H1 (cell line): ENCODE results near the gene SSTR5. TPM values are rescaled to one million over a fixed set of nuclear protein-coding genes. Genes with fewer than 3 reads are reported as not detected.
A peak's percentile ranks its signal among the peaks of the same experiment; 100 is the strongest.

Experiments used
- CTCF ChIA-PET: fragments of 300-600 bp; sonication (Branson Sonifier 250); formaldehyde crosslinking; loops from one replicate; lab custom pipeline; 2021; ENCODE audit not compliant: partially characterized antibody; lab: Charles Lee
- POLR2A ChIA-PET: fragments of 300-600 bp; sonication (Branson Sonifier 250); formaldehyde crosslinking; loops from one replicate; lab custom pipeline; 2021; ENCODE audit warnings: inconsistent platforms; ENCODE audit not compliant: partially characterized antibody; lab: Charles Lee
- DNase-seq, 2 experiments: peaks; one replicate each; pipeline versions ENCODE4 v3.0.0 to v3.0.0-alpha.2; 2010 to 2022; ENCODE audit warnings: low spot score in 2 of 2, low read depth in 1 of 2, mixed read lengths in 1 of 2
- FAIRE-seq: peaks from 2 replicates; lab custom pipeline; 2011; peaks lifted over from hg19 to GRCh38; lab: Jason Lieb, UNC
- H2AFZ ChIP-seq: 2 replicates; pipeline ENCODE4 v1.8.1; 2012; ENCODE audit warnings: low read length, inconsistent platforms
- H2AK5ac ChIP-seq: 2 replicates; pipeline ENCODE4 v1.6.1; 2013; ENCODE audit warnings: low read depth, low read length
- H2BK120ac ChIP-seq: replicated peaks from 2 replicates; pipeline ENCODE3; 2013; ENCODE audit warnings: low read depth, low read length, inconsistent platforms
- H2BK12ac ChIP-seq: 2 replicates; pipeline ENCODE4 v1.6.1; 2013; ENCODE audit warnings: low read depth, low read length
- H2BK15ac ChIP-seq: 2 replicates; pipeline ENCODE4 v1.6.1; 2013; ENCODE audit warnings: low read length
- H2BK20ac ChIP-seq: 2 replicates; pipeline ENCODE4 v1.6.1; 2013; ENCODE audit warnings: low read length
- H2BK5ac ChIP-seq: 2 replicates; pipeline ENCODE4 v1.6.1; 2013; ENCODE audit warnings: low read depth, low read length
- H3K14ac ChIP-seq: 2 replicates; pipeline ENCODE4 v1.6.1; 2013; ENCODE audit warnings: inconsistent platforms; ENCODE audit not compliant: insufficient read length
- H3K18ac ChIP-seq: 2 replicates; pipeline ENCODE4 v1.6.1; 2013; ENCODE audit warnings: low read length; ENCODE audit errors: extremely low read depth
- H3K23ac ChIP-seq: 2 replicates; pipeline ENCODE4 v1.6.1; 2013; ENCODE audit warnings: inconsistent platforms; ENCODE audit not compliant: insufficient read length
- H3K23me2 ChIP-seq: 2 replicates; pipeline ENCODE4 v1.6.1; 2013; ENCODE audit warnings: low read depth, low read length
- H3K27ac ChIP-seq: 2 replicates; pipeline ENCODE4 v1.6.1; 2011; ENCODE audit warnings: low read depth, low read length, inconsistent platforms
- H3K27me3 ChIP-seq, 4 experiments: replicated peaks in 1 of 4; 1 replicate in 1 of 4; 2 replicates in 3 of 4; pipeline versions ENCODE4 v1.6.1 to v1.8.1; 2011 to 2013; ENCODE audit warnings: low read length in 3 of 4, mild to moderate bottlenecking in 3 of 4, inconsistent platforms in 2 of 4, mixed read lengths in 2 of 4, moderate library complexity in 1 of 4; ENCODE audit not compliant: control insufficient read depth in 3 of 4, insufficient read depth in 3 of 4; ENCODE audit errors: extremely low read depth in 1 of 4
- H3K36me3 ChIP-seq, 4 experiments: 2 replicates each; pipeline versions ENCODE4 v1.6.1 to v1.8.1; 2011 to 2013; ENCODE audit warnings: mild to moderate bottlenecking in 4 of 4, low read length in 3 of 4, moderate library complexity in 2 of 4, control low read depth in 1 of 4, inconsistent platforms in 1 of 4; ENCODE audit not compliant: insufficient read depth in 4 of 4, control insufficient read depth in 2 of 4
- H3K4ac ChIP-seq: replicated peaks from 2 replicates; pipeline ENCODE3; 2013; ENCODE audit warnings: low read length, low read depth, mixed read lengths, inconsistent platforms; ENCODE audit not compliant: insufficient read length
- H3K4me1 ChIP-seq, 4 experiments: replicated peaks in 1 of 4; 1 replicate in 1 of 4; 2 replicates in 3 of 4; pipeline versions ENCODE4 v1.6.1 to v1.8.1; 2011 to 2013; ENCODE audit warnings: low read length in 3 of 4, inconsistent platforms in 2 of 4, mixed read lengths in 1 of 4; ENCODE audit not compliant: insufficient read depth in 4 of 4, control insufficient read depth in 3 of 4
- H3K4me2 ChIP-seq, 2 experiments: 2 replicates each; pipeline versions ENCODE4 v1.6.1 to v1.8.1; 2011 to 2013; ENCODE audit warnings: low read depth in 2 of 2, low read length in 2 of 2, control low read depth in 1 of 2, inconsistent platforms in 1 of 2, mild to moderate bottlenecking in 1 of 2; ENCODE audit not compliant: insufficient read depth in 1 of 2
- H3K4me3 ChIP-seq, 4 experiments: fragments of 200-600, 300-600 bp in 1 of 4; sonication (generic), shearing (Covaris generic), sonication (Bioruptor Twin) in 1 of 4; 2 replicates each; pipeline versions ENCODE4 v1.5.1 to v1.8.1; 2011 to 2016; ENCODE audit warnings: low read length in 4 of 4, low read depth in 3 of 4, control low read depth in 2 of 4, inconsistent platforms in 2 of 4, mild to moderate bottlenecking in 2 of 4, mixed read lengths in 1 of 4, moderate library complexity in 1 of 4; ENCODE audit not compliant: insufficient read depth in 2 of 4; ENCODE audit errors: extremely low read depth in 1 of 4
- H3K56ac ChIP-seq: replicated peaks from 2 replicates; pipeline ENCODE3; 2013; ENCODE audit warnings: low read depth, mild to moderate bottlenecking, mixed read lengths, low read length, inconsistent platforms; ENCODE audit not compliant: insufficient read length
- H3K79me1 ChIP-seq: 2 replicates; pipeline ENCODE4 v1.6.1; 2013; ENCODE audit warnings: low read depth, low read length, control low read depth
- H3K79me2 ChIP-seq, 2 experiments: 2 replicates each; pipeline versions ENCODE4 v1.6.1 to v1.8.1; 2012 to 2013; ENCODE audit warnings: low read length in 2 of 2, mild to moderate bottlenecking in 2 of 2, inconsistent platforms in 1 of 2; ENCODE audit not compliant: insufficient read depth in 2 of 2, control insufficient read depth in 1 of 2
- H3K9ac ChIP-seq, 4 experiments: replicated peaks in 1 of 4; 1 replicate in 1 of 4; 2 replicates in 3 of 4; pipeline versions ENCODE4 v1.6.1 to v1.8.1; 2011 to 2013; ENCODE audit warnings: low read depth in 3 of 4, low read length in 3 of 4, control low read depth in 2 of 4, mild to moderate bottlenecking in 2 of 4, moderate library complexity in 2 of 4, inconsistent platforms in 1 of 4; ENCODE audit errors: extremely low read depth in 1 of 4
- H3K9me3 ChIP-seq, 2 experiments: 2 replicates each; pipeline versions ENCODE4 v1.6.1 to v1.8.1; 2012 to 2013; ENCODE audit warnings: mild to moderate bottlenecking in 2 of 2, moderate library complexity in 2 of 2, control low read depth in 1 of 2, inconsistent platforms in 1 of 2, low read depth in 1 of 2, low read length in 1 of 2, mixed read lengths in 1 of 2; ENCODE audit not compliant: insufficient read depth in 2 of 2
- H4K20me1 ChIP-seq, 2 experiments: replicated peaks in 1 of 2; 2 replicates each; pipeline versions ENCODE3 to v1.8.1; 2011 to 2013; ENCODE audit warnings: inconsistent platforms in 2 of 2, low read length in 2 of 2, mild to moderate bottlenecking in 1 of 2; ENCODE audit not compliant: insufficient read depth in 2 of 2, control insufficient read depth in 1 of 2
- H4K5ac ChIP-seq: 2 replicates; pipeline ENCODE4 v1.6.1; 2013; ENCODE audit warnings: low read length, low read depth, mixed read lengths, inconsistent platforms; ENCODE audit not compliant: insufficient read length
- H4K8ac ChIP-seq: 2 replicates; pipeline ENCODE4 v1.8.0; 2013; ENCODE audit warnings: mild to moderate bottlenecking, moderate library complexity, low read length, inconsistent platforms; ENCODE audit not compliant: insufficient read depth; ENCODE audit errors: extremely low read depth
- H4K91ac ChIP-seq: replicated peaks from 2 replicates; pipeline ENCODE3; 2013; ENCODE audit warnings: low read length, mixed read lengths, inconsistent platforms; ENCODE audit not compliant: insufficient read length
- ASH2L ChIP-seq: fragments of 200-600, 300-600 bp; sonication (generic); IDR thresholded peaks from one replicate; pipeline ENCODE4 v1.7.1; 2017; ENCODE audit warnings: low read length
- CTBP2 ChIP-seq: IDR thresholded peaks from 2 replicates; pipeline ENCODE4 v1.7.0; 2011; ENCODE audit warnings: borderline replicate concordance, mild to moderate bottlenecking, moderate library complexity, mixed read lengths, low read length; ENCODE audit not compliant: insufficient read depth, insufficient read length
- HDAC6 ChIP-seq: IDR thresholded peaks from one replicate; pipeline ENCODE4 v1.7.1; 2012; ENCODE audit warnings: low read depth, mild to moderate bottlenecking, inconsistent platforms, low read length, moderate library complexity
- RFX5 ChIP-seq: IDR thresholded peaks from 2 replicates; pipeline ENCODE4 v1.6.1; 2011; ENCODE audit warnings: low read depth, low read length, improper control_type of control experiment, borderline replicate concordance
- SAP30 ChIP-seq: fragments of 300-600 bp; sonication (generic); IDR thresholded peaks from 2 replicates; pipeline ENCODE4 v1.7.1; 2012; ENCODE audit warnings: low read length, moderate library complexity, mild to moderate bottlenecking, inconsistent platforms; ENCODE audit not compliant: insufficient read depth, insufficient replicate concordance
- TAF1 ChIP-seq: IDR thresholded peaks from 2 replicates; pipeline ENCODE4 v1.6.1; 2011; ENCODE audit warnings: mild to moderate bottlenecking, low read depth, low read length
- WGBS, 2 experiments: shearing (Covaris generic) in 1 of 2; methylation state at CpG; one replicate each; pipeline versions ENCODE4 v1.1.6 to v1.1.7; 2013 to 2015; ENCODE audit warnings: low lambda C conversion rate in 2 of 2, mixed read lengths in 2 of 2, inconsistent platforms in 1 of 2, low coverage in 1 of 2, missing lambda C conversion rate in 1 of 2; ENCODE audit not compliant: insufficient replicate concordance in 2 of 2, insufficient coverage in 1 of 2, insufficient read length in 1 of 2; ENCODE audit errors: extremely low coverage in 1 of 2, missing lambda C conversion rate in 1 of 2; 5-methylcytosine and 5-hydroxymethylcytosine counted together
- polyA plus RNA-seq, 7 experiments: library from polyadenylated mRNA; depleted of rRNA in 3 of 7; stranded (reverse) in 5 of 7; unstranded in 2 of 7; fragments of >200 nt in 5 of 7; fragments of 200-250 nt in 2 of 7; gene quantifications; 1 replicate in 5 of 7; 2 replicates in 1 of 7; 4 replicates in 1 of 7; pipeline versions ENCODE4 v1.2.1 to v1.2.3, GENCODE V29; 2011 to 2013; ENCODE audit warnings: missing spikeins in 2 of 7, mixed read lengths in 2 of 7
- total RNA-seq: library from RNA; stranded (reverse); fragmentation: NEBNext Ultra II Directional; extraction: Animal tissue kit (Norgen Biotek cat#: 25700); gene quantifications from 2 replicates; pipeline ENCODE4 v1.2.1, GENCODE V29; 2021

The SSTR5 gene
- total and polyA plus RNA-seq, 2 of the 8 experiments (the other 6 are each of a cell fraction or from before 2014, with no cell fraction given) = 0.56 to 0.60 TPM

DNA sequence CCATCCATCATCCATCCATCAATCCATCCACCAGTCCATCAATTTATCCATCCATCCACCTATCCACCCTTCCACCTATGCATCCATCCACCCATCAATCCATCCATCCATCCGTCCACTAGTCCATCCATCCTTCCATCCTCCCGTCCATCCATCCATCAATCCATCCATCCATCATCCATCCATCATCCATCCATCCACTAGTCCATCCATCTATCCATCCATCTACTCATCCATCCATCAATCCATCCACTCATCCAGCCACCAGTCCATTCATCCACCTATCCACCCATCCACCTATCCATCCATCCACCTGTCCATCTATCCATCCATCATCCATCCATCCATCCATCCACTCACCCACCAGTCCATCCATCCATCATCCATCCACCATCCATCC, 39.9 kb upstream of the SSTR5 start:
- no peak overlapping the region for H3K27ac ChIP-seq
- no peak for TF ChIP-seq SAP30
- no peak for TF ChIP-seq CTBP2
- no peak for TF ChIP-seq HDAC6
- no peak for TF ChIP-seq TAF1
- TF ChIP-seq RFX5 = no peak
- no peak for TF ChIP-seq ASH2L
- H2BK120ac ChIP-seq = no peak overlapping the region
- H3K79me2 ChIP-seq = no peaks in the 10 kb centered on the region
- DNase-seq (no peak), FAIRE-seq (no peak)
- no peak overlapping the region for H2BK5ac ChIP-seq
- H3K4me2 ChIP-seq = no peak overlapping the region
- peaks cover 0 to 9% (median 2%) of the 10 kb centered on the region in 4 experiments; a peak in 4 of 7 replicates for H3K4me1 ChIP-seq
- no peak overlapping the region for H3K9ac ChIP-seq
- no peaks in the 10 kb centered on the region for H3K27me3 ChIP-seq
- H3K23me2 ChIP-seq = peaks cover 23% of the 10 kb centered on the region; the same call in 1 of the 2 replicates
- H3K4me3 ChIP-seq = no peak overlapping the region
- no peak overlapping the region for H3K18ac ChIP-seq
- H2BK20ac ChIP-seq = no peak overlapping the region
- CTCF ChIA-PET = no interaction called here
- H2AK5ac ChIP-seq = no peak overlapping the region
- H4K5ac ChIP-seq = no peak overlapping the region
- no peak overlapping the region for H4K8ac ChIP-seq
- H2BK15ac ChIP-seq = no peak overlapping the region
- peak overlapping the region; percentile 38 for H3K14ac ChIP-seq
- no peaks in the 10 kb centered on the region for H3K36me3 ChIP-seq
- 100% methylated on average over 2 of the region's 2 CpGs for WGBS, 2 experiments
- H3K79me1 ChIP-seq = no peaks in the 10 kb centered on the region
- H4K20me1 ChIP-seq = peaks cover 0 to 13% of the 10 kb centered on the region in 2 experiments
- H3K9me3 ChIP-seq = peaks cover 4 to 15% of the 10 kb centered on the region in 2 experiments; a peak in 3 of 4 replicates
- no peak overlapping the region for H2BK12ac ChIP-seq
- H4K91ac ChIP-seq = no peak overlapping the region
- no peak overlapping the region for H3K23ac ChIP-seq
- no peak overlapping the region for H3K56ac ChIP-seq
- H3K4ac ChIP-seq = no peak overlapping the region
- H2AFZ ChIP-seq = no peak overlapping the region
- POLR2A ChIA-PET = no interaction called here
